Progenitor cell of endocrine pancreas (in vitro differentiated cells): ENCODE measurements around the gene MS4A4A. TPM values are rescaled to one million over a fixed set of nuclear protein-coding genes. Genes with fewer than 3 reads are reported as not detected.

ENCODE experiments used
- DNase-seq: peaks from one replicate; pipeline ENCODE4 v3.0.0; 2021; ENCODE audit warnings: low spot score; ENCODE audit not compliant: unreplicated experiment
- H3K27ac Mint-ChIP-seq: 2 replicates; pipeline ENCODE4 v1.8.0; 2021; ENCODE audit warnings: mild to moderate bottlenecking, moderate library complexity, mixed read lengths
- H3K27me3 Mint-ChIP-seq: 2 replicates; pipeline ENCODE4 v1.8.0; 2021; ENCODE audit warnings: mixed read lengths
- H3K36me3 Mint-ChIP-seq: 2 replicates; pipeline ENCODE4 v1.8.0; 2022; ENCODE audit warnings: mixed read lengths; ENCODE audit not compliant: insufficient read depth
- H3K4me1 Mint-ChIP-seq: 2 replicates; pipeline ENCODE4 v1.8.0; 2021; ENCODE audit warnings: low read depth, mixed read lengths
- H3K4me3 Mint-ChIP-seq: 2 replicates; pipeline ENCODE4 v1.8.0; 2021; ENCODE audit warnings: low read depth, mild to moderate bottlenecking, moderate library complexity, mixed read lengths
- H3K9me3 Mint-ChIP-seq: 2 replicates; pipeline ENCODE4 v1.8.0; 2021; ENCODE audit warnings: low read depth, mixed read lengths
- total RNA-seq: library from RNA; stranded (reverse); gene quantifications from 2 replicates; pipeline ENCODE4 v1.2.1, GENCODE V29; 2021
- TF ChIP-seq, protein P1 (sequence below): fragments of 200-600 bp; sonication (generic); IDR thresholded peaks from one replicate; pipeline ENCODE4 v1.5.0; 2021; ENCODE audit warnings: antibody characterized with exemption, mild to moderate bottlenecking; ENCODE audit not compliant: unreplicated experiment

MS4A4A gene
- total RNA-seq, 1 donor from 2014 or later, result not detected

DNA sequence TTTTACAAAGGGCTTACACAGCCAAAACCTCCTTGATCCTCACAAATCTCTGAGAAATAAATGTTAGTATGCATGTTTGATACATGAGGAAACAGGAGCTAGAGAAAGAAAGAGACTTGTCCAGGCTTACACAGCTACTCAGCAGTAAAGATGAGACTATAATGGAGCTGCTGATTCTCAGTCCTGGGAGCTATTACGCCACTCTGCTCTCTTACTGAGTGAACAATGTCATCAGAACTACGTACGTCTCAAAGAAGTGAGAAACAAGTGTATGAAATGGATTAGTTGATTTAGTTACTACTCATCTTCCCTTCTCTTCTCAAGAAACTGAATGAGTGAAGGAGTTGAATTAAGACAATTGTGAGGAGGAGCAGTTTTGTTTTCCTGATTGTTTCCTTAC lies 58.9 kb downstream of the MS4A4A start:
- Mint-ChIP-seq H3K9me3 (no peaks in the 10 kb centered on the region), H3K4me1 (peaks cover 8% of the 10 kb centered on the region), H3K27me3 (peaks cover 30% of the 10 kb centered on the region), H3K4me3 (no peak overlapping the region), H3K27ac (no peak overlapping the region), H3K36me3 (no peaks in the 10 kb centered on the region)
- TF ChIP-seq, protein P1, sequence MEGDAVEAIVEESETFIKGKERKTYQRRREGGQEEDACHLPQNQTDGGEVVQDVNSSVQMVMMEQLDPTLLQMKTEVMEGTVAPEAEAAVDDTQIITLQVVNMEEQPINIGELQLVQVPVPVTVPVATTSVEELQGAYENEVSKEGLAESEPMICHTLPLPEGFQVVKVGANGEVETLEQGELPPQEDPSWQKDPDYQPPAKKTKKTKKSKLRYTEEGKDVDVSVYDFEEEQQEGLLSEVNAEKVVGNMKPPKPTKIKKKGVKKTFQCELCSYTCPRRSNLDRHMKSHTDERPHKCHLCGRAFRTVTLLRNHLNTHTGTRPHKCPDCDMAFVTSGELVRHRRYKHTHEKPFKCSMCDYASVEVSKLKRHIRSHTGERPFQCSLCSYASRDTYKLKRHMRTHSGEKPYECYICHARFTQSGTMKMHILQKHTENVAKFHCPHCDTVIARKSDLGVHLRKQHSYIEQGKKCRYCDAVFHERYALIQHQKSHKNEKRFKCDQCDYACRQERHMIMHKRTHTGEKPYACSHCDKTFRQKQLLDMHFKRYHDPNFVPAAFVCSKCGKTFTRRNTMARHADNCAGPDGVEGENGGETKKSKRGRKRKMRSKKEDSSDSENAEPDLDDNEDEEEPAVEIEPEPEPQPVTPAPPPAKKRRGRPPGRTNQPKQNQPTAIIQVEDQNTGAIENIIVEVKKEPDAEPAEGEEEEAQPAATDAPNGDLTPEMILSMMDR, result no peak
- DNase-seq, result no peak

DNA sequence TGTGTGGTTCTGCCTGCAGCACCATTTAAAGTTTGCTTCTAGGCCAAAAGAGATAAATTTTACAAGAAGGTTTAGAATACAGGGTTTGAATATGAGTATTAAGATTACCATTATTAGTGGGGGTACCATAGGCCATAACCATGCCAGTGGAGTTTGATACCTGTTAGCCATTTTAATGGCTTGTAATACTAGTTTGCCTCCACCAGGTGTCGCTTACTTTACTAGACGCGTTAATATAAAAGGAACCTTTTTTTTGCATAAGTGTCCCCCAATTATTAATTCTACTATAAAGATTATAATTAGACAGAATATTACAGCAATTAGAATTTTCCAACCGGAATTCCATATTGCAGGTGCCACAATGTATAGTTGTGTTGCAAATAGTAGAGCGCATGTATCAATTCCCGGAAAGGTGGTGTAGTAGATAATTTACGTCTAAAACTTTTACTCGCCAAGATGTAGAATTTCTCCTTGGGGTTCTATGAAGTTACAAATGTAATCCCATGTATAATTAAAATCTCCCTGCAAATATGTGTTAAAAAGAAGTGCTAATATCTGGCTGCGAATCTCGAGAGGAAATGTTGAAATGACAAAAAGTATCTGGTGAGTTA lies 62.7 kb downstream of the MS4A4A start:
- H3K27me3 Mint-ChIP-seq, result peaks cover 26% of the 10 kb centered on the region
- H3K4me3 Mint-ChIP-seq, result no peak overlapping the region
- DNase-seq, result no peak
- TF ChIP-seq, protein P1, result peak; percentile 67
- no peak overlapping the region for H3K27ac Mint-ChIP-seq
- H3K36me3 Mint-ChIP-seq, result no peaks in the 10 kb centered on the region
- no peaks in the 10 kb centered on the region for H3K9me3 Mint-ChIP-seq
- H3K4me1 Mint-ChIP-seq, result peaks cover 2% of the 10 kb centered on the region

DNA sequence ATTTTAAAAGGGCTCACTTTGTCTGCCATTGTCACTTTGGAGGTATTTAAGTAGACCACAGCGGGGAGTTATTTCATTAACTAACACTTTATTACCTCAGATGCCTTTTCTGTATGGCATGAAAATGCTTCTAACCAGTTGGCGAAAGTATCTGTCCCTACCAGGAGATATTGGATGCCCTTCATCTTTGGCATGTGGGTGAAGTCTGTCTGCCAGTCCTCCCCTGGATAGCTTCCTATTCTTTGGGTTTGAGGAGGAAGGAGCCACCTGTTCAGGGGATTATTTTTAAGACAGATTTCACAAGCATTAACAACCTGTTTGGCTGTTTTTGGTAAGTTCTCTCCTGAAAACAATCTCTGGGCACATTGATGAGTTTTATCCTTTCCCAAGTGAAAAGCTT lies 63.7 kb downstream of the MS4A4A start:
- Mint-ChIP-seq H3K4me3 (no peak overlapping the region), H3K9me3 (no peaks in the 10 kb centered on the region), H3K27ac (no peak overlapping the region), H3K4me1 (peaks cover 2% of the 10 kb centered on the region), H3K27me3 (peaks cover 21% of the 10 kb centered on the region), H3K36me3 (peaks cover 1% of the 10 kb centered on the region)
- TF ChIP-seq, protein P1, result no peak
- no peak for DNase-seq

DNA sequence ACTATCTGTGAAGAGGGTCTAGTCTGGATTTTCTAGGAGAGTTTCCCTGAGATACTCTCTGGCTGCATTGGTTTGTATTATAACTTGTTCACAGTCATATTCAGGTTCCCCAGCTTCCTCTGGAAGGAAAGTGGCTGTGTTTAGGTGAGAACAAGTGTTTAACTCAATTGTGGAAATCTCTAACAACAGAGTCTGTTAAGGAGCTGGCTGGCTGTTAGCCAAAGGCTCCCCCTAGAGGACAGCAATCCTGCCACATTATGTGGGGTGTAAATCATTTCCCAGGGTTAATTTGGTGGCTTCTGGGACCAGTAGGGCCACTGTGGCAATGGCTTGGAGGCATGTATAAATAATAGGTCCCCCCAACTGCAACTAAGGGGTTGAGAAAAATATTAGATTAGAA lies 65.0 kb downstream of the MS4A4A start:
- H3K4me3 Mint-ChIP-seq, result no peak overlapping the region
- TF ChIP-seq, protein P1, result peak; percentile 54
- peaks cover 1% of the 10 kb centered on the region for H3K36me3 Mint-ChIP-seq
- no peak for DNase-seq
- peaks cover 6% of the 10 kb centered on the region for H3K9me3 Mint-ChIP-seq
- peaks cover 18% of the 10 kb centered on the region for H3K27me3 Mint-ChIP-seq
- peaks cover 1% of the 10 kb centered on the region for H3K4me1 Mint-ChIP-seq
- no peak overlapping the region for H3K27ac Mint-ChIP-seq

DNA sequence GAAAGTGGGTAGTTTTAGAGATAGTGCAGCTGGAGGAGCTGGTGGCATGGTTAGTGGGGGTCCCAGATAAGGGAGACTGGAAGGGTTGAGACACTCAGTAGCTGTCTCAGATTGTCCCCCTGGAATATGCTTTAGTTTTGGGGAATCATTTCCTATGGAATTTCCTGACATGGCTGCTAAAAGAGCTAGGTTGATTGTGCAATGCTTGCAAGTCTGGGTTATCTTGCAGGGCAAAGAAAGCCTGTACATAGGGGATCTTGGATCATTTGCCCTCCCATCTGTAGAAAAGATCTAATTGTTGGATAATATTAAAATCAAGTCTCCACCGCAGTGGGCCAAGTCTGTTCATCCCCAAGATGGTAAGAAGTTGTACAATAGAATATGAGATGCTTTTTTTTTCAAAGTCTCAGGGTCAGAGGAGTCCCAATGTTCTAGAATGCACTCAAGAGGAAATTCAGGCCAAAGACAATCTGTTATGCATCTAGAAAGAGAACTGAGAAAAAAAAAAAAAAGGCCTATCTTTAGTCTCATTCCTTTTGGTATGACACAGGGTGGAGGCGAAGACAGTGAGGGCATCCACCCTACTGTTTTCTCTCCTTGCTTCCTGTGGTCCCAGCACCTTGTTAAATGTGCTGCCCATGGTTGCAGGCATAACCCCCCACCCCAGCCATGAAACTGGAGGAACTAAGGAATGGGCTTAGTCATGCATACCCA lies 66.8 kb downstream of the MS4A4A start:
- no peak for DNase-seq
- TF ChIP-seq, protein P1, result no peak

More for the DNA sequence above, 66.8 kb downstream of the MS4A4A start:
- Mint-ChIP-seq H3K27me3 (peaks cover 12% of the 10 kb centered on the region), H3K36me3 (peaks cover 1% of the 10 kb centered on the region), H3K4me3 (no peak overlapping the region), H3K9me3 (peaks cover 6% of the 10 kb centered on the region), H3K4me1 (peaks cover 12% of the 10 kb centered on the region), H3K27ac (no peak overlapping the region)
